NCI-H2171 (cell line): ENCODE data around the gene RPS6KC1.
"Not testable (repeated sequence)": the region's sequence is repeated elsewhere in the genome, so short reads cannot be mapped to it uniquely, and the experiment has no call there.

Source experiments
- DNase-seq: peaks from one replicate; lab custom pipeline; 2025; lab: John Stamatoyannopoulos, UW

RPS6KC1 gene

DNA sequence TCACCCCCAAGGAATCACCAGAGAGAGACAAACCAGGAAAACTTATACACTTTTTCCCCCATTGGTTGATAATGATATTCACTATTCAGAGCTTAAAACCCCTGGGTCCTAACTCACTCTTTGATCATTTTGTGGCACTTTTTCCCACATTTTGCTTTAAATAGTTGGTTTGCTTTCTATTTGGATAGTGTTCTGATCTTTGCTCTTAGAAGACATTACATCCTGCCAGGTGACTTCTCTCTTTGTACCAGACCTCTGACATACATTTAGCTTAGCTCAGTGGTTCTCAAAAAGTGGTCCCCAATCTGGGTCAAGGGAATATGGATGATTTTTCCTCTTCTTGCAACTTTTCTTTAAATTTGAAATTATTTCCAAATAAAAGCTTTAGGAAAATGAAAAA, 228.4 kb downstream of the RPS6KC1 start:
- no peak for DNase-seq

DNA sequence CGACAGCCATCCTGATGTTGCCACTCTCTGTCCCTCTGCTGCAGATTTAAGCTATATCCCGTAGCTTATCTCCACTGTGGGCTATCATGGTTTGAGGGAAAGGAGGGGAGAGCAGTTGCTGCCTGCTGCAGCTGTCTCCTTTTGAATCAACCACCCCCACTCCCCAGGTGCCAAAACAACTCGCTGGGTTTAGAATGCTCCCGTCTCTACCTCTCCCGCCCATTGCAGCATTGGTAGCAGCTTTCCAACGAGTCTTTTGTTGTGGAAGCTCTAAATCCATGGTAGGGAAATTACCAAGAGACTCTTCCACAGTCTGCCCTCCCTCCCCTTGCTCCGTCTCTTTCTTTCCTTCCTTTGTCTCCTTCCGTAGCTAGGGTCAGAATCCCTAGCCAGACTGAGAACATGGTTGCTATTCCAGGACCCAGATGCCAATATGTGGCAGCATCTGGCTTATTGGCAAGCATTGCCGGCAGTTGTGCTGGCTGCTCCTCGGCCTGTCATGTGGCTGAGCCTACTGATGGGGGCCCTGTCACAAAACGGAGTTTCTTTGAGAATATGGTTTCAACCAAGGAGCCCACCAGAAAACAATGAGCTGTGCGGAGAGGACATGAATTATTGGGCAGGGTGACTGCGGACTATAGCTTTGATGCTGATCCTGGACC, 230.7 kb downstream of the RPS6KC1 start:
- DNase-seq: no peak

GRCh38 chr1:213284626-213285025, 233.6 kb downstream of the RPS6KC1 start:
- DNase-seq: no peak

GRCh38 chr1:213286235-213286634, 235.2 kb downstream of the RPS6KC1 start:
- DNase-seq: no peak

DNA sequence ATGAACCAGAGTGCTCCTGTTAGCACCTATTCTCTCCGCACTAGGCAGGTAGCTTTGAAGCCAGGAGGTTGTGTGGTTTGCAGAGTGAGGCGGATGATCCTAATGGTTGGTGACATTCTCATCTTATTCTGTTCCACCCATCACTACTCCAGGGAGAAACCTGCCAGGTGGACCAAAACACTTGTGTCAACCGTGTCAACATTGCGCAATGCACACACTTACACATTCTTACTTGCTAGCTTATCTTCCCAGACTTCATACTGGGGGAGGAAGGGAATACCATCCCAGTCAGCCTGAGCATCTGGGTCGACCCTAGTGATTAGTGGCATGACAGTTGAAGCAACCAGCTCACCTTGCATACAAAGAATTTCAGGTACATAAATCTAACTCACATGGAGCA, 236.9 kb downstream of the RPS6KC1 start:
- no peak for DNase-seq

DNA sequence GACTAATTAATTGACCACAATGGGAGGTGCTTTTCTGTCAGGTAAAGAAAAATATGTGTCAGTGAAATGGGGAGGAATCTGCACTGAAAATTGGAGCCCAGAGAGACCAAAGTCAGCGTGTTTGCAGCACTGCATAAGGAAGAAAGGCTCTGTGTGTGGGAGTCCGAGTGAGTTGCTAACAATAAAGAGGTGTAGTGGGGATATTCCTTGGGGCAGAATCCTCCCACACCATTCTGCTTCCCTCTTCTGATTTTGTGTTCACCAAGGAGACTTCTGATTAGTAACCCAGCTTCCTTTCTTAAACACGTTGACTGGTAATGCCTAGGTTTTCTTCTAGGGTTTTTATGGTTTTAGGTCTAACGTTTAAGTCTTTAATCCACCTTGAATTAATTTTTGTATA, 240.5 kb downstream of the RPS6KC1 start:
- DNase-seq: no peak

DNA sequence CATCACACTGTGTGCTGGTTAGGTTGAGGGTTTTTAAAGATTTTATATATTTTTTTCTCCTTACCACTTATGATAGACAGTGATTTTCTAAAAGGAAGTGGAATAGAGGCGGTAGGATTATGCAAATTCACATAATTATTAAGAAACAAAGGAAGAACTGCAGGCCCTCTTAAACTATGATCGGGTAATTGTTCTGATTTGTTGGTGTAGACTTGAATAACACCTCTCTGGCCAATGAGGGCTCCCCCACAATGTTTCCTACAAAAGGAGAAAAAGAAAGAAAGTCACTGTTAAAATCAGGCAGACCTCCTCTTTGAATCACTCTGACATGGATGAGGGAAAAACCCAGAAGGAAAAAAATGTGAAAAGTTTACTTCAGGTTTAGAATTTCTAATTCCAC, 241.6 kb downstream of the RPS6KC1 start:
- DNase-seq: no peak

DNA sequence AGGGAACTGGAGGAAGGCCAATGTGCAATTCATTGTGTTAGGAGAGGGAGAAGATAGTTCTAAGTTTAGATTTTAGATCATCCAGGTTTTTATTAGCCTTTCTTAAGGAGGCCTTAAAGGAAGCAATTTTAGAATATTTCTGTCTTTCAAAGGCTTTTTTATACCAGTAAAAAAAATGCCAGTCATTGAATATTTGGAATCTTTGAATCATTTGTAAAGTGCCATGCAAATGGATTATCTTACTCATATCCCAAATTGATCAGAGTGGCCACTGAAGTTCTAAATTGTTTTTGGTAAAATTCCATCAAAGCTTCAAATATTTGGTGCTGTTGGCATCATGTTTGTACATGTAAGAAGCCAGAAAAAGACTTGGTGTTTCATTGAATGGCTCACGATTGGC, 244.8 kb downstream of the RPS6KC1 start:
- no peak for DNase-seq

DNA sequence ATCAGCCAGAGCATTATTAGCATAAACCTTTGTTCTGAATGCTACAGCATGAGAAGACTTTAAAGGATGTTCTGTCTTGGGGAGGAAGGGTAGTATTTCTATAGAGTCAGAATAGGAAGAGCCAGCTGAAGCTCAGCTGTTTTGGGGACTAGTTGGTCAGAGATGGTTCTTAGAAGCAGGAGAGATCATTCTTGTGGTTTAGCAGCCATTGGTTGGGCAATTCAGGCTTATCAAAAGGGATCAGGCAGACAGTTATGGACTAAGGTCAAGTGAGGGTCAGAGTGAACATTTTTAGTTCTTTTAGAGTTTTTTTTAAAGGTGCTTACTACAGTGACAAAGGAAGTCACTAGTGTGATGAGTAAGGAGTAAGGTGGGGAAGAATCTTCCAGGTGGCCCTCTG, 245.5 kb downstream of the RPS6KC1 start:
- no peak for DNase-seq

- DNase-seq: no peak
Observed at GRCh38 chr1:213297021-213297420, 246.0 kb downstream of the RPS6KC1 start.

GRCh38 chr1:213300433-213300832, 249.4 kb downstream of the RPS6KC1 start:
- DNase-seq: no peak

GRCh38 chr1:213301524-213301923, 250.5 kb downstream of the RPS6KC1 start:
- not testable (repeated sequence) for DNase-seq

DNA sequence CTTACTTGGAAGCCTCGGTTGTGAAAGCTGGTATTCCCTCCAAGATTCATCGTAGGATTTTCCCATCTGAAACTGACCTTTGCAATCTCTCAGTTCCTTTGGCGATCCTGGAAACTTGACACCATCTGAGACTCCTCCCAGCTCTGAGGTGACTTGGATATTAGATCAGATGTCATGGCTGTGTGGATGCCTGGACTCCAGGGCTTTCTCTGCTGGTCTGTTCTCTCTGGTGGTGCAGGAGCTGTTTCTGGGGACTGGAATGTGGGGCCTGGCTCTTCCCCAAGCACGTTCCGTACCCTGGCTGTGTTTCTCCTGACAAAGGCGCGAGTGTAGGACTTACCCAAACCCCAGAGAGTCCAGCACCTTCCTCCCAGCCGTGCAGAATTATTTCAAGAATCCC, 252.2 kb downstream of the RPS6KC1 start:
- no peak for DNase-seq

DNA sequence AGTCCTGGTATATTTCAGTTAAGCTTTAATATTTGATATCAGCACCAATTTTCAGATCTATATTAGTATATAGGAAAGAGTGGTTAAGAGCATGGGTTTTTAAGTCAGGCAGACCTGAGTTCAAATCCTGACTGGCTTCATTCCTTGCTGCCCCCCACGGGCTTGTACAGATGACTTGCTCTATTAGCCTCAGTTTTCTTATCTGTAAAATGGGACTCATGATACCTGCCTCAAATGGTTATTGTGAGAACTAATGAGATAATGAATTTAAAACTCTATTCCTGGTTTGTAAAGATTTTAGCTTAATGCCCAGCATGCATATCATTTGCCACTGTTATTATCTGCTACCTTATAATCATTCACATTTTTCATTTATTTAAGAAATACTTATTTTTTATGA, 264.5 kb downstream of the RPS6KC1 start:
- no peak for DNase-seq

- not testable (repeated sequence) for DNase-seq
Observed at GRCh38 chr1:213318458-213318857, 267.4 kb downstream of the RPS6KC1 start.

DNA sequence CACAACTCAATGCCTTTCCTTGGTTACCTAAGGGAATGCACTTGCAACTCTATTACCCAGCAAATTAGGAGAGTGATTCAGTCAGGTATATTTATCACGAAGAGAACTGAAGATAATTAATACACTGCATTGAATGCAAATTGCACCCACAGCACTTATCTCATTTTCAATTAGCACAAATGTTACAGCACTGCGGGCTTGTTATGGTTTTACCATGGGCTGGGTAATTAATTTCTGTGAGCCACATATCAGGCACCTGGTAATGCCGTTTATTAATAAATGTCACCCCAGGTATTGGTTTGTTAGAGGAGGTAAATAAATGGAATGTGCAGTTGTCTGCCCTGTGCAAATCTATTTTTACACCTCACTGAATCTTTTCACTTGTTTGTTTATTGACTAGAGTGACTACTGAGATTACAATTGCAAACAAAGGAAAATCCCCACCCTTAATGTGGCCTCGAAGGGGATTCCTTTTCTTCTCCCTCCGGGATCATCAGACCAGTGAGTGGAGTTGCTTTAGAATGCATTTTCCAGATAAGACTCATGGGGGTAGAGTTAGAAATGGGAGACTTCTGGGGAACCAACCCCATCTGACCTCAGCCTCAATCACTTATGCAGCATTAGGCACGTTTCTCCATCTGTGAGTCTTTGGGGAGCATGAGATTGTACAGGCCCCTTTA, 269.3 kb downstream of the RPS6KC1 start:
- no peak for DNase-seq
